Measurements from ENCODE around the gene PARVG. TPM values are rescaled to one million over a fixed set of nuclear protein-coding genes. Genes with fewer than 3 reads are reported as not detected.

The PARVG gene
- not detected in 2 replicates for total RNA-seq (2014; rRNA removed; shearing (Covaris generic))

DNA sequence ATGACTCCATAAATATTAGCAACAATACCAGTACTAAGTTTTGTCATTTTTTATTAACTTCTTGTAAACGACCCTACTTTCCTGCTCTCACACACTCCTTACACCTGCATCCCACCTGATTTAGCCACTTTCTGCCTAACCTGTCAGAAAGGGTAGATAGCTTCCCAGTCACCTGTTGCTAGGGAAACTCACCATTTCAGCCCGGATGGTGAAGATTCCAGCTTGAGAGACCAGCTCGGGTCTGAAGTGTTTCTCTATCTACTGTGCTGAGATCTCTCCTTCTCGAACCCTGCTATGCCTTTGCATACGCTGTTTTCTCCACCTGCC is at the start of gene PARVG:
TSS of gene PARVG (plus strand) at position 220 of the 327 bp plus-strand sequence. CDS start 2,405 bp downstream, outside the sequence.
- DNase-seq (ENCODE audit: low spot score): no peak

DNA sequence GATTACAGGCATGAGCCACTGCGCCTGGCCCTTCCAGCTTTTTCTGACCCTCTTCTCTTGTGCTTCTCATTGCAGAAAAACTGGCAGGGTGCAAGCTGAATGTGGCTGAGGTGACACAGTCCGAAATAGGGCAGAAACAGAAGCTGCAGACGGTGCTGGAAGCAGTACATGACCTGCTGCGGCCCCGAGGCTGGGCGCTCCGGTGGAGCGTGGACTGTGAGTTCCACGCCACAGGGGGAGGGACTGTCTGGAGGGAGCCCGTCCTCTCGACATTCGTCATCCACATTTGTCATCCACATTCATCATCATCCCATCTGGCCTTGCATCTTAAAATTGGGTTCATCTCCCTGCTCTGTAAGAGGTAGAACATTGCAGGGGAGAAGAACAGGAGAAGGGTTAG is 49.3 kb upstream of the PARVG start:
- no peak for DNase-seq (ENCODE audit: low spot score)

- DNase-seq (ENCODE audit: low spot score): no peak
Measured at GRCh38 chr22:44131989-44132685, 48.6 kb upstream of the PARVG start.

GRCh38 chr22:44132724-44133123 is 48.0 kb upstream of the PARVG start:
- no peak for DNase-seq (ENCODE audit: low spot score)

DNA sequence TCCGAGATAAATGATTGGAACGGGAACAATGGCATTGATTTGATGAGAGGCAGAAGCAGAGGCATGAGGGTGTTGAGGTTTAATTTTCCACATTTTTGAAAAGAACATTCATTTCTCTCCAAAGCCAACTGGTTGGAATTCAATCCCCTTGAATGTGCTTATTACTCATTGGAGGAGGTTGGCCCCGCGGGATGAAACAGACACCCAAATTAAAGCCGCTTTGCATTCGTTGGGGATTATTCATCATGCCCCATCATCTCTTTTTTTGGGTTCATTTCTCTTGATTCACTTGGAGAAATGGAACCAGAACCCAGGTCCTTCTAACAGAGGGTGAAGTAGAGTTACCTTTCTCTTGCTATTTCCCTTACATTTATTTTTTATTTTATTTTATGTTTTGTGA is 47.6 kb upstream of the PARVG start:
- no peak for DNase-seq (ENCODE audit: low spot score)

- DNase-seq (ENCODE audit: low spot score): no peak
Measured at GRCh38 chr22:44133901-44134571, 46.7 kb upstream of the PARVG start.

- no peak for DNase-seq (ENCODE audit: low spot score)
Measured at GRCh38 chr22:44136112-44136511, 44.6 kb upstream of the PARVG start.

DNA sequence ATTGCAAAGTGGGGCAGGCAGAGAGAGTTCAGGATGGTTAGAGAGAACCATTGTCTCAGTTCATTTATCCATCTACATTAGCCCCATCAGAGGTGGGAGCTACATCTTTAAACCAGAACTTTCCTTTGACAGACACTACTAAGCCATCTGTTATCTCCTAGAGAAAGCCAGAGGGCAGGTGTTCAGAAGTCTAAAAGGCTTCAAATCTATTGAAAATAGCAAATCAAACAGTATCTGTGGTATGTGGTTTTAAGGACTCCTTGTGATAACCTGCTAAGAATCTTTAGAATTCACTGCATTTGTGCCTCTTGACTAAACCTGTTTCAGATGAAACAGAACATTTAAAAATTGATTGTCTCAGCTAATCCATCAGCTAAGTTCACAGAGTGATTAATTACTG is 43.9 kb upstream of the PARVG start:
- DNase-seq (ENCODE audit: low spot score): no peak

GRCh38 chr22:44137415-44137814 is 43.3 kb upstream of the PARVG start:
- DNase-seq (ENCODE audit: low spot score): no peak

DNA sequence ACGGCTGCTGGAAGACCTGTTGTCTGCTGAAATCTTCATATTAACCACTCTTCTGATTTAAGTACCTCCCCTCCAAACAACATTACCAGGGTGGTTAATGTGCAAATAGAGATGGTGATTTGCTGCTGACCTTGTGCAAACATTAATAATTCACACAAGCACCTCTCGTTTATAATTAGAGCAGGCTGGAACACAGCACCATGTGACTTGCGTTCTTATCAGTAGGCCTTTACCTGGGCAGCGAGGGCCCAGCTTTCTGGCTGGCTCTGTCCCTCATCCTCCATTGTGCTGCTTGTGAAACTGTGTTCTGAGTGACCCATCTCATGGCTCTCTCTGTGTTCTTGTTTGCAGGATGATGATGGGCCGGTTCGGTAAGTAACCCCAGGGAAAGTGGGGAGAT is 41.0 kb upstream of the PARVG start:
- no peak for DNase-seq (ENCODE audit: low spot score)

GRCh38 chr22:44142421-44143104 is 38.2 kb upstream of the PARVG start:
- no peak for DNase-seq (ENCODE audit: low spot score)

- no peak for DNase-seq (ENCODE audit: low spot score)
Measured at GRCh38 chr22:44143105-44143474, 37.6 kb upstream of the PARVG start.

DNA sequence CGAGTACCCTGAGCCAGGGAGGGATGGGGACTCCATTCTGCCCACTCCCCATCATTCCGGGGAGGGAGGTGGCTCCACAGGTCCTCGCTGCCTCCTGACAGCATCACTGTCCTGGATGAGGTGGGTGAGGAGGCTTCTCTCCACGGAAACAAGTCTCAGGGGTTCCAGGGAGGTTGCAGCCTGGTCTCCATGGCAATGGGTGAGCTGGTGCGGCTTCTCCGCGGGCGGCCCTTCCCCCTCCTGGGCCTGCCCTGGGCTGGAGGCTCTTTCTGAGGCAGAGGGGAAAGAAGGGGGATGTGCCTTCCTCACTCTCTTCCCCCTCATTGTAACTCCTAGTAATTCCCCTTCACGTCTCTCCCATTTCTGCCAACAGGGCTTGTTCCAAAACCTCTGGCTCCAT is 37.1 kb upstream of the PARVG start:
- no peak for DNase-seq (ENCODE audit: low spot score)

DNA sequence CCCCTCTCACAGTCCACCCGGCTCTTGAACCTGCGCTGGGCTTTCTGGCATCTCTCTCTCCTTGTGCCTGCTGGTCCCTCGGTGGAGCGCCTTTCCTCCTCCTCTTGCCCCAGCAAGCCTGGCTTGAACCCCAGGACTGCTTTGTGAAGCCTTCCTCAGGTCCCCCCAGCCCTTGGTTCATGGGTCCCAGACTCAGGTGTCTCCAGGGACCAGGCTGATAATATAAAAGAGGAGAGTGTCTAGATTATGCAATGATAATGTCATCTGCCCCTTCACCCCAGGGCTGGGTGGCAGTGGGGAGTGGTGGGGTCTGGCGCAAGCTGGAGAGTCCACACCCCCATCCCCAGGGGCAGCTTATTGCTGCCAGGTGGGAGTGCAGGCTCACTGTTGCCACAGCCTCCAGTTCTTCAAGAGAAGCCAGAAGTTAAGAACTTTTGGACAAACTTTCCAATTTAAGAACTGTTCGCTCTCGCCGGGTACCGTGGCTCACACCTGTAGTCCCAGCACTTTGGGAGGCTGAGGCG is 36.6 kb upstream of the PARVG start:
- no peak for DNase-seq (ENCODE audit: low spot score)

GRCh38 chr22:44145544-44145943 is 35.2 kb upstream of the PARVG start:
- no peak for DNase-seq (ENCODE audit: low spot score)

DNA sequence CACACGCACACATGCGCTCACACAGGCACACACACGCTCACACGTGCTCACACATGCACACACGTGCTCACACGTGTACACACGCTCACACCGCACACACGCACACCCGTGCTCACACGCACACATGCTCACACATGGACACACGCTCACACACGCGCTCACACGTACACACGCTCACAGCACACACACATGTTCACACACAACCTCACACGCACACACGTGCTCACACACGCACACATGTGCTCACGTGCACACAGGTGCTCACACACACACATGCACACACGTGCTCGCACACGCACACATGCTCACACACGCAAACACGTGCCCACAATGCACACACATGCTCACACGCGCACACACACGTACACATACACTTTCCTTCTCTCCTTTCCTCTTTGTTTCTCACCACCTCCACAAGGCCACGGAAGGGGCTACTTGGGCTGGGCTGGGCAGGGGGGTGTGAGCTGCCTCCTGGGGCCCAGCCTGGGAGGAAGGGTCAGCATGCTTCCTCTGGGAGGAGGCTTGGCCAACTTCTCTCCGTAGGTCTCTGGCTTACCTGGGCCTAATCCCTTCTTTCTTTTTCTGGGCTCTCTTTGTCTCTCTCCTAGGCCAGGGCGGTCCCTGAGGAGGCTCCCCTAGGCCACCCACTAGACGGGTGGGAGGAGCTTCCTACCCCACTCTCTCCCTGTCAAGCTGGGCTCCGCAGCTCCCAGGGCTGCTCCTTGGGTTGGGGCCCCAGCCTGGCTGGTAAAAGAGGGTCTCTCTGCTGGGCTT is 34.5 kb upstream of the PARVG start:
- no peak for DNase-seq (ENCODE audit: low spot score)

DNA sequence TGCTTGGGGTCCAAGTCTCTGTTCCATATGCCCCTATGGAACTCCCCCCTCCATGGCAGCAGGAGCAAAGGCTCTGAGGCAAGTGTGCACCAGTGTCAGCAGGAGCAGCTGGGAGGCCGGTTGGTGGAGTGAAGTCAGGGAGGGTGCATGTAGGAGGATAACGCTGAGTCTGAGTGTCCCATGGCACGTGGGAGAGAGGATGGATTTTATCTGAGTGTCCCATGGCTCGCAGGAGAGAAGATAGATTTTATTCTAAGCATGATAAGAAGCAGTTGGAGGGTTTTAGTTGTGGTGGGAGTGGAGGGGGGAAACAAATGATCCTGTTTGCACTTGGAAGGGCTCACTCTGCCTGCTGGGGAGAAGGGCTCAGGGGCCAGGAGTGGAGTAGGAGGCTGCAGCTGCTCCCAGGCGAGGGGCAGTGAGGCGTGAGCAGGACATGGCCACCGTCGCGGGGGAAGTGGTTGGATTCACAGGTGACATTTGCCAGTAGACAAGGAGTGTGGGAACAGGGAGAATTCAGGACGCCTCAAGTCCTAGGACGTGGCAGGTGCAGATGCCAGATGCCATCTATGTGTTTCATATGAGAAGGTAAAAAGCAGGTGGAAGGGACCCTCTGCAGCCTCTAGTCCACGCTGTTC is 33.6 kb upstream of the PARVG start:
- DNase-seq (ENCODE audit: low spot score): no peak

DNA sequence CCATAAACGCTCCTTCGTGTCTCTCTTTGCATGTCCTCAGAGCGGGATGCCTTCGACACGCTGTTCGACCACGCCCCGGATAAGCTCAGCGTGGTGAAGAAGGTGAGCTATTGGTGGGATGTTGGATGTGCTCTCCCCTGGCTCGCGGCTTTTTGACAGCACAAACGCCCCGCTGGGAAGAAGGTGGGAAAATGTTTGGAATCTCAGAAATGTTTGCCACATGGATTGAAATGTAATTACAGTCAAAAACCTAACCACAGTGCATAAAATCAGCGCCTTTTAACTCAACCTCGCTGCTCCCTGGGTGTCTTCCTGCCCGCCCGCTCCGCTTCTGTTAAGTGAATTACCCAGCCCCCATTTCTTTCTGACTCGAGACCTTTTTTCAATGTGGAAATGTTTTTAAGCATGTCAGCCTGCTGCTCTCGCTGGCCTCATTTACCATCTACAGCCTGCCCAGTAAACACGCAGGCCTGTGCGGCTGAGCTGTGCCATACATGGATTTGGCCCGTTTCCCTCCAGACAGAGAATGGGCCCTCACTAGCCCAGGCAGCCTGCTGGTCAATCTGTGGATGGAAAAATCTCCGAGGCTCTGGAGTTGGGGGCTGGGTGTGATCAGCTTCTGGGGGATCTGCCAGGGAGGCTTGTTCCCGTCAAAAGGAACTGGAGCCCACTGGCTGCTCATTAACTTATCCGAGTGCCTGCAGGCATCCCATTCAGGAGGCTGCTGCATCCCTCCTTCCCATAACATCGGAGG is 32.7 kb upstream of the PARVG start:
- peak; percentile 71 for DNase-seq (ENCODE audit: low spot score)

GRCh38 chr22:44151676-44152075 is 29.0 kb upstream of the PARVG start:
- DNase-seq (ENCODE audit: low spot score): peak; percentile 64

DNA sequence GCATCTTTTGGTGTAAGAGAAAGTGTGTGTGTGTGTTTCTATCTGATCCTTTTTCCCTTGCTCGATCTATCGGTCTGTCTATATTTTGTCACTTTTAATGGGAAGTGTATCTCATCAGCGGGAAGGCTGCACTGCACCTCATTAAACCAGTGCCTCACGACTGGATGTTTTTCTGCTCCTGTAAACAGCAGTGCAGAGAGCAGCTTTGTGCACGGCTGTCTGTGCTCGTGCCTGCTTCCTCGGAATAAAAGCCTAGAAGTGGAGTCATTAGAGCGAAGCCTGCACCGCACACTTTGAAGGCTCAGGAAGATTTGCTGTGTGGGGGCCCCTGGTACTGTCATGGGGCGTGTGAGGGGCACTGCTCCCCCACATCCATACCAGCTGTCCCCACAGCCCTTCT is 27.0 kb upstream of the PARVG start:
- DNase-seq (ENCODE audit: low spot score): no peak

GRCh38 chr22:44154436-44154942 is 26.2 kb upstream of the PARVG start:
- DNase-seq (ENCODE audit: low spot score): no peak

Measured in A172 (cell line).